NCI-H187 treated with DMSO at 0.1 percent for 48 hours (cell line): ENCODE measurements around the gene NDUFB5.
"Not testable (repeated sequence)": the region's sequence is repeated elsewhere in the genome, so short reads cannot be mapped to it uniquely, and the experiment has no call there.

ENCODE experiments used
- DNase-seq: peaks from one replicate; lab custom pipeline; 2025; lab: John Stamatoyannopoulos, UW

NDUFB5 gene

DNA sequence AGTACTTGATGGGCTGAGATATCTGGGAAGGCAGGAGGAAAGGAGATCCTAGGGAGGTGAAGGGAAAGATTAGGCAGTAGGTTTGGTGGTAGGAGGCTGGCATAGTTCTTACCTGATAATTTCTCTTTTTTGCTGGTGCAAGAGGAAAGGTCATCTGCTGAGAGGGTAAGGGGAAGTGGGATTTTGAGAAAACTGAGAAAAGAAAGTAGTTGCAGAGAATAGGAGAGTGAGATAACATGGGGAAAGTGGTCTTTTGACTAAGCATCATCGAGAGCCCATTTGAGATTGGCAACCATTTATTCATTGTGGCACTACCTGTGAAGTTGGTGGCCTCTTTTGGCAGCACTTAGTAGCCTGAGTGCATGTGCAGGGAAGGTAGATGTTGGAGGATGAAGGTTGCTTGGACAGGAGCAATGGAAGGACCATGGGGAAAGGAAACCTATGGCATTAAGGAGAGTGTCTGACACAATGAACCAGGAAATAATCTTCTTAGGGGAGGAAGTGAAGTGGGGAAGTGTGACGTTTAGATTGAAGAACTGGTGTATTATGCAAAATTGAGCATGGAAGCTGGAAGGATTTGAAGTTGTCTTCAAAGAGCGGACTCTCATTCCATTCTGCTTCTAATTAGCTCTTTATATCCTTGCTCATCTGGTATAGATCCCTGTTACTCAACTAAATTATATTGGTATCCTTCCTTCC, 26.3 kb downstream of the NDUFB5 start:
- no peak for DNase-seq

DNA sequence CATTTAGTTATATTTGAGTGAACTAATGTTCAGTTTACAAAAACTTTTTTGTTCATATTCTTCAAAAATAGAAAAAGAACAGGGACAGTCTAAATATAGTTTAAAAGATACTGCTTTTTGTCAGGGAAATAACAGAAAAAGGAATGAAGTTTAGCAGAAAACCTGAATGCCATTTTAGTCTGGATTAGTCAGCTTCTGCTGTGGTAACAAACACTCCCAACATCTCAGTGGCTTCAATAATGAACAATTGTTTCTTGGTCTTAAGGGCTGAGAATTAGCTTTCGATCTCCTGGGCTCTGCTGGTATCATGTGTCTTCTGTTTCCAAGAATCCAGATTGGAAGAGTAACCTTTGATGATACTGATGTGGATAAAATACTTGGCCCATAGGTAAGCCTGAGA, 35.9 kb downstream of the NDUFB5 start:
- no peak for DNase-seq

DNA sequence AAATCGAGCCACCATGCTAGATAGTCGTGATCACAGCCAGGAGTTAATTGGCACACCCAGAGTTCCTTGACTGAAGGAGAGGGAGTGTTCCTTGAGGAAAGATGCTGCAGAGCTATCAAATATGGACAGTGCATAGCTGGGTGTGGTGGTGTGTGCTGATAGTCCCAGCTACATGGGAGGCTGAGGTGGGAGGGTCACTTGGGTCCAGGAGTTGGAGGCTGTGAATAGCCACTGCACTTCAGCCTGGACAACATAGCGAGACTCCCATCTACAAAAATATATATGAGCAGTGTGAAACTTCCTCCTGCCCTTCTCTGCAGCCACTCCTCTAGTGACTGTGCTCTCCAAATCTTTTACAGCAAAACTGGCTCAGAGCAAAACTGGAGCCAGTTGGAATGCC, 38.3 kb downstream of the NDUFB5 start:
- DNase-seq, result no peak

DNA sequence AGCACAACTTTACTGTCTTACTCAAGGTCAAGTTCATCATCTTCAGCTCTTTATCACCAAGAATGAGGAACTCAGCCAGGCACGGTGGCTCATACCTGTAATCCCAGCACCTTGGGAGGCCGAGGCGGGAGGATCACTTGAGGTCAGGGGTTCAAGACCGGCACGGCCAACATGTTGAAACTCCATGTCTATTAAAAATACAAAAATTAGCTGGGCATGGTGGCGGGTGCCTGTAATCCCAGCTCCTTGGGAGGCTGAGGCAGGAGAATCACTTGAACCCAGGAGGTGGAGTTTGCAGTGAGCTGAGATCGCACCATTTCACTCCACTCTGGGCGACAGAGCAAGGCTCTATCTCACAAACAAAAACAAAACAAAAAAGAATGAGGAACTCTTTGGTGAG, 39.2 kb downstream of the NDUFB5 start:
- not testable (repeated sequence) for DNase-seq

DNA sequence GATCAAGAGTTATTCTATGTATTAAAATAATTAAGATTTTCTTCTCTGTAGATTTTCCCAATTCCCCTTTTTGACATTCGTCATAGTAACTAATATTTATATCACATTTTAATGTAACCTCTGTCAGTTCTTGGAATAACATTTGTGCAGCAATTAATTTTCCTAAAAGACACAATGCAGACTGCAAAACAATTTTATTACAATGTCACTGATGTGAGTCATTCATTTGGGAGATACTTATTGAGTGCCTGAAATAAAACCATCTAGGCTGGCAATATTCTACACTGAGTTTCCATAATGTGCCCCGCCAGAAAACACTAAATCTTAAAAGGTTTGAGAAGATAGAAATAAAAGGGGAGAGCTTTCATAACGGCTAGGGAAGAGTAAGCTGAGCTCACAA, 41.6 kb downstream of the NDUFB5 start:
- no peak for DNase-seq

DNA sequence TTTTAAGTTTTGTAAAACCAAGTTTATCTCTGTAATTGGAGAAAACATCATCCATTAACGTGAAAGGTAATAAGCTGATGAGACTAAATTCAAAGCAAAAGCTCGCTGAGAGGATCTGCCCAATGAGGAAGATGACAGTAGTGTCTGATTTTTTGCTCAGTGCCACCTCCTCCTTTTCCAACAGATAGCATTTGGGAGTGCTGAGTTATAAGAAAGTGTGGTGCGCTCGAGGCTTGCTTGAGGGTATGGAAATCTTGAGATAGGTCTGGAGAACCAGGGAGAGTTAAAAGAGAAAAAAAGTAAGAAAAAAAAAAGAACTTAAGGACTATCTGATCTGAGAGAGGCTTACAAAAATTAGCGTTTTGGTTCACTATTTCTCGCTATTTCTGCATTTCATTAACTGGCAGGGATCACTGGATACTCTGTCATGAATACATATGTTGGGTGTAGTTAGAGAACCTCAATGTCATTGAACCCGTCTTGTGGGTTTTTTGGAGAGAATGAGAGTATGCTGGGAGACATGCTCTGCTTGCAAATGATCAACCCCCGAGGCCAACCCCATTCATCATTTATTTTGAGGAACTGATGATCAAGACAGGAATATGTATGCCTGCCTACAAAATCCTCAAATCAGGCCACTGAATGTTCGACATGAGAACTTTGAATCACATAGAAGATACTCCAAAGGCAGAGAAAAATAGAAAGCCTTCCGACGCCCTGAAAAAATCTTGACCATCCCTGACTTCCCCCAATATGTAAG, 47.3 kb downstream of the NDUFB5 start:
- no peak for DNase-seq

DNA sequence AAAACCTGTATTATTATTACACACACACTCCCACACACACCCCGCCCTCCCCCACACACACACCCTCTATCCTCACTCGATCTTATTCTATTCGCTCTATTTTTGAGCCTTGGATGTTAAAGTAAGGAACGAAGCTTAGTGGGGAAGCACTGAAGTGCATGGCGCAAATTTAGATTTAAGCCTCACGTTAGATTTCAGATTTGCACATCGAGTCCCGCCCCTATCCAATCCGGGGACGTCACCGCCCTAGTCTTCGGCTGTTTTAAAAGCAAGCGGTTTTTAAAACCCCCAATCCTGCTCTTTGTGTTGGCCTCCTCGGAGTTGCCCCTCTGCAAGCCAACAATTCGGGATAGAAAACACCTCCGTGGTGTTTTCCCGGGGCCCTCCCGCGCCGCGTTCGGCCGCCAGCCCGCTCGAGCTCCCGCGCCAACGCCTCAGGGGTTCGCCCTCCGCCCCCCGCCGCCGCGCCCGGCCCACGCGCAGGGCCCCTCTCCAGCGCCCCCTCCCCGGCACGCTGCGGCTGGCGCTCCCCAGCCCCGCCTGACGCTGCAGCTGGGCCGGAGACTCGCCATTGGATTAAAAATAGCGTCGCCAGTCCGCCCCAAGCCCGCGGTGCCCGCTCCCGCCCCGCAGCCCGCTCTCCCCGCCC, 48.0 kb downstream of the NDUFB5 start, which contains the start of gene USP13:
USP13 (plus strand) TSS at position 594 of the 649 bp plus-strand sequence. CDS start 186 bp downstream, outside the sequence.
- DNase-seq, result no peak

DNA sequence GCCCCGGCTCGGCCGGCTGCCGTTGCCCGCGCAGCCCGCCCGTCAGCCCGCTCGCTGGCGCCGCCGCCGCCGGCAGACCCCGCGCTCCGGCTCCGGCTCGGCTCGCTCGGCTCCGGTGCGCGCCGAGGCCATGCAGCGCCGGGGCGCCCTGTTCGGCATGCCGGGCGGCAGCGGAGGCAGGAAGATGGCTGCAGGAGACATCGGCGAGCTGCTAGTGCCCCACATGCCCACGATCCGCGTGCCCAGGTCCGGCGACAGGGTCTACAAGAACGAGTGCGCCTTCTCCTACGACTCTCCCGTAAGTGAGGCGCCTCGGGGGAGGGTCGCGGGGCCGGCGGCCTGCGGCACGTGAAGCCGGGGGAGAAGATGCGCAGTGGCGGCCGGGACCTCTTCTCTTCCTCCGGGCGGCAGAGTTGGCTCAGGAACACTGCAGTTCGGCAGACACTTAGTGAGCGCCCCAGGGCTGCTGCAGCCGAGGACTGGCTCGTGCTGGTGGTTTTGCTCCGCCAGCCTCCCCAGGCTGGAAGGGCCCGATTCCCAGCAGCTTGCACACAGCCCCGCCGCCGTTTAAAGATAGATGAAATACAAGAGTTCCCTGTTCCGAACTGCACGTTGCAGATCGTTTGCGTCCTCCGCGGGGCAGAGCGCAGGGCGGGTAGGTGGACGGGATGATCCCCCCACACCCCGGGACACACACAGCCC, 48.7 kb downstream of the NDUFB5 start:
- no peak for DNase-seq

DNA sequence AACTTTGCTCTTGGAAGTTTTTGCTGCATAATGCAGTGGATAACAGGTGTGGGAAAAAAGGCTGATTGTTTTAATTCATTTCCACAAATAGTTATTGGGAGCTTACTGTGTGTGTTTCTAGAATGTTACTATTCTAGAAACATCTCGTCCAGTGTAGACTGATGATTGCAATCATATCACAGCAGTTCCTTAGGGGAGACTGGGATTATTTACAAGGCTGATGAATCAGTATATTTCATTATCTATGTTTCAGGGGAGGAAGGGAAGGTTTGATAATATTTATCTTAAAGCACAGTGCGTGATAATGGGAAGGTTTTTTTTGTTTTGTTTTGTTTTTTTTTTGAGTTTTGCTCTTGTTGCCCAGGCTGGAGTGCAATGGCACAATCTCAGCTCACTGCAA, 50.6 kb downstream of the NDUFB5 start:
- DNase-seq, result no peak

DNA sequence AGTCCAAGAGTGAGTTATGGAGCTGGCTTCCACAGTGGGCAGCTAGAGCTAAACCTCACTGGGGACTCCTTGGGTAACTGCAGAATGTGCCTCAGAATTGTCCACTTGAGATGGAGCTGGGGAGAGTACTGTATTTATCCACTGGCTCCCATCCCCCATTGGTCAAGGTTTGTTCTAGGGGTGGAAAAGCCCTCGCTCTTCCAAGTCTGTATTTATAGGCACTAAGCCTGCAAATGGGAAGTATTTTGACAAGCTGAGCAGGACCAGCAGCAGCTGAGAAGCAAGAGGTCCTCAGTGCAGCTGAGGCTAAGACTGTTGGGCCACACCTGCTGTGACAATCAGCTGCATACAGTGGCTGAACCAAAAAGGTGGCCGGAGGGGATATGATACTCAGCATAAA, 54.0 kb downstream of the NDUFB5 start:
- DNase-seq, result no peak

DNA sequence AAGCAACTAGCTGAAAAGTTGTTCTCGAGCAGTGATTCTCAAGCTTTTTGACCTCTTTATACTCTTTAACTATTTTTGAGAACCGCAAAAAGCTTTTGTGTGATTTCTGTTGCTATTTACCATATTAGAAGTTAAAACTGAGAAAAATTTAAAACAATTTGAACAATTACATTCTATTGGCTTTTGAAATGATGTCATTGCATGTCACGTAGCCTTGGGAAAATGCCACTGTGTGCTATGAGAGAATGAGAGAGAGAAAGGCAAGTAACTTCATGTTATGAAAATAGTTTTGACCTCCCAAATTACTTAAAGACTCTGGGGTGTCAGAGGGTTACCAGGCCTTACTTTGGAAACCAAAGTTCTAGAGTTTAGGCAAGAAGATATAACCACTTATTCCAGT, 56.3 kb downstream of the NDUFB5 start:
- DNase-seq, result no peak

DNA sequence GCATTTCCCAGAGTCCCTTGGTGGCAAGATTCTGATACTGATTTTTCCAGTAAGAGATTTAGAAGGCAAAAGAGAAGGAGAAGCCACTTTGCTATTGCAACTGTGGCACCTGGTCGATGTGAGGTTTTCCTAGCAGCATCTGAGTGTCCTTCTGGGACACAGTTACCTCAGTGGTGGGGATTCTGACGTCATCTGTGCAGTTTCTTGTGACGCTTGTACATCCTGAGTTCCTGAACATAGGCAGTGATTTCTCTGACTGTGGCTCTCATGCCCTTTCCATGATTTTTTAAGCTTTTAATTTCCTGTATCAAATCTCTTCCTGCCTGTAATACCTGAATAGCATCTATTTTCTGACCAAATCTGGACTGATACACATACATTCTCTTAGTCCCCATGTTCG, 57.2 kb downstream of the NDUFB5 start:
- no peak for DNase-seq

DNA sequence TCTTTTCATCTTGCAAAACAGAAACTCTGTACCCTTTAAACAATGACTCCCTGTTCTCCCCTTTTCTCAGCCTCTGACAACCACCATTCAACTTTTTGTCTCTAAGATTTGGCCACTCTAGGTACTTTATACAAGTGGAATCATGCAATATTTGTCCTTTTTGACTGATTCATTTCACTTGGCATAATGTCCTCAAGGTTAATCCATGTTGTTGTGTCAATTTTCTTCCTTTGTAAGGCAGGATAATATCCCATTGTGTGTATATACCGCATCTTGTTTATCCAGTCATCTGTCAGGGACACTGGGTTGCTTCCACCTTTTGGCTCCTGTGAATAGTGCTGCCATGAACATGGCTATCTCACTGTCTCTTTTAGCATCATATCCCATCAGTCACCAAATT, 58.5 kb downstream of the NDUFB5 start:
- no peak for DNase-seq

DNA sequence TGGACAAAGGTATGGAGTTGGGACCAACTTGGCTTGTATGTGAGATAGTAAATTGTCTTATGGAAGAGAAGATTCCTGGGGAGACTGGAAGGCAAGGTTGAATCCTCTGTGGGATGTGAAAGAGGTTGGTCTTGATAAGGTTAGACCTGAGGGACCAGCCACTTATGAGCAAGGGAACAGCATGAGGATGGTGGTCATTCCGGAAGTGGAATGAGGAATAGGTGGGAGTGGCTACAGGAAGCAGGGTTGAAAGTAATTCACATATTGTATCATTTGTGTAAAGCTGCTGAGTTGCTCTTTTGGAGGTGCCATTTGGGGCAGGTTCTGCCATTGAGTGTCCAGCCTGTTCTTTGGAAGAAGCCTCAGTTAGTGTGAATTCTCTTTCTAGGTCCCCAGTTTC, 61.4 kb downstream of the NDUFB5 start:
- DNase-seq, result no peak

DNA sequence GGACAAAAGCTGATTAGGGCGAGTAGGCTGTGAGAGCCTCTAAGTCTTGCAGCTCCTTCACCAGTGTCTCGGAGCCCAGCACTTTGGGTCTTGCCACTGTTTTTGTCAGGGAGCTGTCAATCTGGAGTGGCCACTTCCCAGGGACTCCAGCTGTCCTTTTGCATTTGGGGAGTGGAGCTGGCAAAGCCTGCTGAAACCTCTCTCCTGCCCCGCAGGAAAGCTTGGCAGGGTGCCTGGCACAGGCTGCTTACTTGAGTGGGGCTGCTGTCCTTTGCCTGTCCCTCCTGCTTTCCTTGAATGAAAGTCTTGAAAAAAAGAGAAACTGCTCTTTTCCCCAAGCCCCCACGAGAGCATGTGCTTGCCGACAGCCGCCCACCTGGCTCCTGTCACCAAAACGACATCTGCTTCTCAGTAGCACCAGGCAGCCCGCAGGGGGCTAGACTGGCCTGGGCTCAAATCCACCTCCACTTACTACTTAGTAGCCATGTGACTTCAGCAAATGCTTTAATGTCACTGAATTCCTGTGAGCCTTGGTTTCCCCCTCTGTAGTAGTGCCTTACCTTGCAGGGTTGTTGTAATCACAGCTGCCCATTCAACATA, 61.9 kb downstream of the NDUFB5 start:
- no peak for DNase-seq

DNA sequence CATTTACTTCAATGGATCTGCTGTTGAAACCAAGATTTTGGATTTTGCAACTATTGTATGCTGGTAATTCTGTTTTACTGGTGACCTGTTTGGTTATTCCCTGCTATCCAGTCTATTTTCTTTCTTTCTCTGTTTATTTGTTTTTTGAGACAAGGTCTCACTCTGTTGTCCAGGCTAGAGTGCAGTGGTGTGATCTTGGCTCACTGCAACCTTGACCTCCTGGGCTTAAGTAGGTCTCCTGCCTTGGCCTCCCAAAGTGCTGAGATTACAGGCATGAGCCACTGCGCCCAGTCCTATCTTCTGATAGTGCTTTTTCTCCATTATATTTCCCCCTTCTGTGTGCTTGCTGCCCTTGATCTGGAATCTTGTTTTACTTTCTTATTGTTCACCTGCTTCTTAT, 63.8 kb downstream of the NDUFB5 start:
- DNase-seq, result no peak

DNA sequence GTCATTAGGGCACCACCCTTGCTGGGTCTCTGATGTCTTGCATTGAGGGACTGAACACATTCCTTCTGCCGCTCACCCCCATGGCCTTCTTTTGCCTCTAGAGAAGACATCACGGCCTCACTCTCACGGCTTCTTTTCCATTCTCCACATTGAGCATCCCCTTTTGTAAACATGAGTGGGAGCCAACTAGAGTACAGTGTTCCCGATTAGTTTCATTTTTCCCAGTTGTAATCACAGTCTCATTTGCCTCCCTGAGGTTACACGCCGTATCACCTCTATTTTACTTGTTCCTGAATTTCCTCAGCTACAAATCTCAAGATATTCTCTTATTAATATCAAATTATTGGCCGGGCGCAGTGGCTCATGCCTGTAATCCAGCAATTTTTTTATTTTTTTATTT, 65.7 kb downstream of the NDUFB5 start:
- DNase-seq, result no peak

DNA sequence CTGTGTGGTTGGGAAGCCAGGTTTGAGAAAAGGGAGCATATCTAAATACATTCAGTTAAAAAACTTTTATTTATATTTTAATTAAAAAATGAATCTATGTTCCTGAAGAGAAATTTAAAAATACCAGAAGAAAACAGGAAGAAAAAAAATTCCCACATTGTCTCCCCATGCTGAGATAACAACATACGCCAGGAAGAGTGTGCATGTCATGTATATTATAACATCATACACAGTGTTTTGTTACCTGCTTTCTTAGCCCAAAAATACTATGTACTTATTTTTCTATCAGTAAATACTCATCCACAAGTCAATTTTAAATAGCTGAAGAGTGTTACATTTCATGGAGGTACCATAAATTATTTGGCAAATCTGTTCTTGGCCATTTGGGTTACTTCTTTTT, 66.7 kb downstream of the NDUFB5 start:
- no peak for DNase-seq

DNA sequence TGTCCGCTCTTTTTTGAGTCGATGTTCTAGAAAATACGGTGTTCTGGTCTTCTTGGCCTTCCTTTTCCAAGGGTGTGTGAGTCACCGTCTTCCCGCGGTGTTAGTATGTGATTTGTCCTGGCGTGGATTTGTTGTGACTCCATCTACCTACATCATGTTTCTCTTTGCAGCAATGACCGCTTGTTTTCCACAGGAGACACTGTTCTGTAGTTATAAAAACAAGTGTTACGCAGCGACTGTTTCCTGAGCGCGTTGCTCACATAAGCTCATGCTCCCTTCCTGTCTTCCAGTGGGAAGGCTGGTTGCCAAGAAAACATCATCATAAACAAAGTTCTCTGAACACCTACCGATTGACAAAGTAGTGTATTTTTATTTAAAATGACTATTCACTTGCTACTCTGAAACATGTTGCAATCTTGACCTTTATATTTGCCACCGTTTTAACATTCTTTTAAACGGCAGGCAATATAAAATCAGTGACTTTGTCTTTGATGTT, 67.2 kb downstream of the NDUFB5 start:
- no peak for DNase-seq

DNA sequence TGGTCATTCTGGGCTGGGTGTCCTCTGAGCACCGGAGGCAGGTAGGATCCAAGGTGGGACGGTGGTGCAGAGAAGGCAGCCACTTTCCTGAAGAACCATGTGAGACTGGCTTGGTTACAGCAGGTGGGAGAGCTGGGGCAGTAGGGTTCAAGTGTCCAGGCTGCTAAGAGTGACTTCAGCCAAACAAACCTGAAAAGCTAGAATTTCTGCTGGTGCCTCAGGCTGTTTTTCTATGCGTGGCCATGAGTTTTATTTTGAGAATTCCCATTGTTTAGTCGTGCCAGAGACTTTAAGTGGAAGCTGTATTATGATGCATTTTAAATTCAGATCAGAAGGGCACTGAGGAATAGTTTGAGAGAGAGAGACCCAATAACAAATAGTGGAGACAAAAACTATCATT, 68.3 kb downstream of the NDUFB5 start:
- no peak for DNase-seq

DNA sequence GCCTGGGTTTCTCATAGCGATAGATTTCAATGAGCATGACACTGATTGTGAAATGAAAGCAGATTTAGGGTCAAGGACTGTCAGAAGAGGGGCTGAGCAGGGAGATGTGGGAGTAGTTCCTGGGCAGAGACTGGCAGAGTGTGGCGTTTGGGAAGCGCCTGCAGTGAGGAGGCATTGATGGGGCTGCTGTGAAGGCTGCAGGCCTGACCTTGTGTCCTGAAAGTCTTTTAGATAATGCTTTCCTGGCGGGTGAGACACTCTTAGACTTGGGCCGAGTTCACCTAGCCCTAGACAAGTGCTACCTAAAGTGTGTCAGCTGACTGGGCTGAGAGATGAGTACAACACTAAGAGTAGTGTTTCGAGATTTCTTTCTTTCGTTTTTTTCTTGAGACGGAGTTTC, 68.9 kb downstream of the NDUFB5 start:
- DNase-seq, result no peak

DNA sequence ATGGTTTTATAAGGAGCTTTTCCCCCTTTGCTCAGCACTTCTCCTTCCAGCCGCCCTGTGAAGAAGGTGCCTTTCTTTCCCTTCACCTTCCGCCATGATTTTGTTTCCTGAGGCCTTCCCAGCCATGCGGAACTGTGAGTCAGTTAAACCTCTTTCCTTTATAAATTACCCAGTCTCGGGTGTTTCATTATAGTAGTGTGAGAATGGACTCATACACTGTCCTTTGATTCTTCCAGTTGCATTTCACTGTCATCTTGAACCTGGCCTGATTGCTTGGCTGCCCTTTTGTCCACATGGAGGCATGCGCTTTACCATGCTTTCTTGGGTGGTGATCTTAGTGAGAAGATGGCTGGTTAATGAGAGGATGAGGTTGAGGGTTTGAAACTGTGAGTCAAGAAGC, 71.5 kb downstream of the NDUFB5 start:
- DNase-seq, result no peak
